H1 (cell line): Measurements from ENCODE around the gene RBM17. TPM values are rescaled to one million over a fixed set of nuclear protein-coding genes. Genes with fewer than 3 reads are reported as not detected.

Source experiments
- CTCF ChIA-PET: fragments of 300-600 bp; sonication (Branson Sonifier 250); formaldehyde crosslinking; loops from one replicate; lab custom pipeline; 2021; ENCODE audit not compliant: partially characterized antibody; lab: Charles Lee
- POLR2A ChIA-PET: fragments of 300-600 bp; sonication (Branson Sonifier 250); formaldehyde crosslinking; loops from one replicate; lab custom pipeline; 2021; ENCODE audit warnings: inconsistent platforms; ENCODE audit not compliant: partially characterized antibody; lab: Charles Lee
- DNase-seq, 2 experiments: peaks; one replicate each; pipeline versions ENCODE4 v3.0.0 to v3.0.0-alpha.2; 2010 to 2022; ENCODE audit warnings: low spot score in 2 of 2, low read depth in 1 of 2, mixed read lengths in 1 of 2
- FAIRE-seq: peaks from 2 replicates; lab custom pipeline; 2011; peaks lifted over from hg19 to GRCh38; lab: Jason Lieb, UNC
- H2AFZ ChIP-seq: 2 replicates; pipeline ENCODE4 v1.8.1; 2012; ENCODE audit warnings: low read length, inconsistent platforms
- H2AK5ac ChIP-seq: 2 replicates; pipeline ENCODE4 v1.6.1; 2013; ENCODE audit warnings: low read depth, low read length
- H2BK120ac ChIP-seq: replicated peaks from 2 replicates; pipeline ENCODE3; 2013; ENCODE audit warnings: low read depth, low read length, inconsistent platforms
- H2BK12ac ChIP-seq: 2 replicates; pipeline ENCODE4 v1.6.1; 2013; ENCODE audit warnings: low read depth, low read length
- H2BK15ac ChIP-seq: 2 replicates; pipeline ENCODE4 v1.6.1; 2013; ENCODE audit warnings: low read length
- H2BK20ac ChIP-seq: 2 replicates; pipeline ENCODE4 v1.6.1; 2013; ENCODE audit warnings: low read length
- H2BK5ac ChIP-seq: 2 replicates; pipeline ENCODE4 v1.6.1; 2013; ENCODE audit warnings: low read depth, low read length
- H3K14ac ChIP-seq: 2 replicates; pipeline ENCODE4 v1.6.1; 2013; ENCODE audit warnings: inconsistent platforms; ENCODE audit not compliant: insufficient read length
- H3K18ac ChIP-seq: 2 replicates; pipeline ENCODE4 v1.6.1; 2013; ENCODE audit warnings: low read length; ENCODE audit errors: extremely low read depth
- H3K23ac ChIP-seq: 2 replicates; pipeline ENCODE4 v1.6.1; 2013; ENCODE audit warnings: inconsistent platforms; ENCODE audit not compliant: insufficient read length
- H3K23me2 ChIP-seq: 2 replicates; pipeline ENCODE4 v1.6.1; 2013; ENCODE audit warnings: low read depth, low read length
- H3K27ac ChIP-seq: 2 replicates; pipeline ENCODE4 v1.6.1; 2011; ENCODE audit warnings: low read depth, low read length, inconsistent platforms
- H3K27me3 ChIP-seq, 4 experiments: replicated peaks in 1 of 4; 1 replicate in 1 of 4; 2 replicates in 3 of 4; pipeline versions ENCODE4 v1.6.1 to v1.8.1; 2011 to 2013; ENCODE audit warnings: low read length in 3 of 4, mild to moderate bottlenecking in 3 of 4, inconsistent platforms in 2 of 4, mixed read lengths in 2 of 4, moderate library complexity in 1 of 4; ENCODE audit not compliant: control insufficient read depth in 3 of 4, insufficient read depth in 3 of 4; ENCODE audit errors: extremely low read depth in 1 of 4
- H3K36me3 ChIP-seq, 4 experiments: 2 replicates each; pipeline versions ENCODE4 v1.6.1 to v1.8.1; 2011 to 2013; ENCODE audit warnings: mild to moderate bottlenecking in 4 of 4, low read length in 3 of 4, moderate library complexity in 2 of 4, control low read depth in 1 of 4, inconsistent platforms in 1 of 4; ENCODE audit not compliant: insufficient read depth in 4 of 4, control insufficient read depth in 2 of 4
- H3K4ac ChIP-seq: replicated peaks from 2 replicates; pipeline ENCODE3; 2013; ENCODE audit warnings: low read length, low read depth, mixed read lengths, inconsistent platforms; ENCODE audit not compliant: insufficient read length
- H3K4me1 ChIP-seq, 4 experiments: replicated peaks in 1 of 4; 1 replicate in 1 of 4; 2 replicates in 3 of 4; pipeline versions ENCODE4 v1.6.1 to v1.8.1; 2011 to 2013; ENCODE audit warnings: low read length in 3 of 4, inconsistent platforms in 2 of 4, mixed read lengths in 1 of 4; ENCODE audit not compliant: insufficient read depth in 4 of 4, control insufficient read depth in 3 of 4
- H3K4me2 ChIP-seq, 2 experiments: 2 replicates each; pipeline versions ENCODE4 v1.6.1 to v1.8.1; 2011 to 2013; ENCODE audit warnings: low read depth in 2 of 2, low read length in 2 of 2, control low read depth in 1 of 2, inconsistent platforms in 1 of 2, mild to moderate bottlenecking in 1 of 2; ENCODE audit not compliant: insufficient read depth in 1 of 2
- H3K4me3 ChIP-seq, 4 experiments: fragments of 200-600, 300-600 bp in 1 of 4; sonication (generic), shearing (Covaris generic), sonication (Bioruptor Twin) in 1 of 4; 2 replicates each; pipeline versions ENCODE4 v1.5.1 to v1.8.1; 2011 to 2016; ENCODE audit warnings: low read length in 4 of 4, low read depth in 3 of 4, control low read depth in 2 of 4, inconsistent platforms in 2 of 4, mild to moderate bottlenecking in 2 of 4, mixed read lengths in 1 of 4, moderate library complexity in 1 of 4; ENCODE audit not compliant: insufficient read depth in 2 of 4; ENCODE audit errors: extremely low read depth in 1 of 4
- H3K56ac ChIP-seq: replicated peaks from 2 replicates; pipeline ENCODE3; 2013; ENCODE audit warnings: low read depth, mild to moderate bottlenecking, mixed read lengths, low read length, inconsistent platforms; ENCODE audit not compliant: insufficient read length
- H3K79me1 ChIP-seq: 2 replicates; pipeline ENCODE4 v1.6.1; 2013; ENCODE audit warnings: low read depth, low read length, control low read depth
- H3K79me2 ChIP-seq, 2 experiments: 2 replicates each; pipeline versions ENCODE4 v1.6.1 to v1.8.1; 2012 to 2013; ENCODE audit warnings: low read length in 2 of 2, mild to moderate bottlenecking in 2 of 2, inconsistent platforms in 1 of 2; ENCODE audit not compliant: insufficient read depth in 2 of 2, control insufficient read depth in 1 of 2
- H3K9ac ChIP-seq, 4 experiments: replicated peaks in 1 of 4; 1 replicate in 1 of 4; 2 replicates in 3 of 4; pipeline versions ENCODE4 v1.6.1 to v1.8.1; 2011 to 2013; ENCODE audit warnings: low read depth in 3 of 4, low read length in 3 of 4, control low read depth in 2 of 4, mild to moderate bottlenecking in 2 of 4, moderate library complexity in 2 of 4, inconsistent platforms in 1 of 4; ENCODE audit errors: extremely low read depth in 1 of 4
- H3K9me3 ChIP-seq, 2 experiments: 2 replicates each; pipeline versions ENCODE4 v1.6.1 to v1.8.1; 2012 to 2013; ENCODE audit warnings: mild to moderate bottlenecking in 2 of 2, moderate library complexity in 2 of 2, control low read depth in 1 of 2, inconsistent platforms in 1 of 2, low read depth in 1 of 2, low read length in 1 of 2, mixed read lengths in 1 of 2; ENCODE audit not compliant: insufficient read depth in 2 of 2
- H4K20me1 ChIP-seq, 2 experiments: replicated peaks in 1 of 2; 2 replicates each; pipeline versions ENCODE3 to v1.8.1; 2011 to 2013; ENCODE audit warnings: inconsistent platforms in 2 of 2, low read length in 2 of 2, mild to moderate bottlenecking in 1 of 2; ENCODE audit not compliant: insufficient read depth in 2 of 2, control insufficient read depth in 1 of 2
- H4K5ac ChIP-seq: 2 replicates; pipeline ENCODE4 v1.6.1; 2013; ENCODE audit warnings: low read length, low read depth, mixed read lengths, inconsistent platforms; ENCODE audit not compliant: insufficient read length
- H4K8ac ChIP-seq: 2 replicates; pipeline ENCODE4 v1.8.0; 2013; ENCODE audit warnings: mild to moderate bottlenecking, moderate library complexity, low read length, inconsistent platforms; ENCODE audit not compliant: insufficient read depth; ENCODE audit errors: extremely low read depth
- H4K91ac ChIP-seq: replicated peaks from 2 replicates; pipeline ENCODE3; 2013; ENCODE audit warnings: low read length, mixed read lengths, inconsistent platforms; ENCODE audit not compliant: insufficient read length
- CEBPB ChIP-seq: IDR thresholded peaks from 2 replicates; pipeline ENCODE4 v1.6.1; 2012; ENCODE audit warnings: low read depth, low read length
- CHD1 ChIP-seq: IDR thresholded peaks from 2 replicates; pipeline ENCODE4 v1.6.1; 2012; ENCODE audit warnings: low read depth, low read length, improper control_type of control experiment
- CREB1 ChIP-seq: IDR thresholded peaks from 2 replicates; pipeline ENCODE4 v1.6.1; 2012; ENCODE audit warnings: inconsistent platforms
- EP300 ChIP-seq, 2 experiments: IDR thresholded peaks; 1 replicate in 1 of 2; 2 replicates in 1 of 2; pipeline ENCODE4 v1.6.1; 2011 to 2012; ENCODE audit warnings: low read depth in 2 of 2, low read length in 2 of 2, mild to moderate bottlenecking in 2 of 2, borderline replicate concordance in 1 of 2, inconsistent platforms in 1 of 2, moderate library complexity in 1 of 2
- HDAC2 ChIP-seq, 2 experiments: fragments of 300-600 bp in 1 of 2; sonication (generic) in 1 of 2; IDR thresholded peaks; 2 replicates each; pipeline ENCODE4 v1.6.1; 2011 to 2012; ENCODE audit warnings: low read depth in 2 of 2, low read length in 2 of 2, mild to moderate bottlenecking in 2 of 2, moderate library complexity in 2 of 2, borderline replicate concordance in 1 of 2, inconsistent platforms in 1 of 2
- JUND ChIP-seq: IDR thresholded peaks from 2 replicates; pipeline ENCODE4 v1.6.1; 2011; ENCODE audit warnings: mild to moderate bottlenecking, improper control_type of control experiment, low read length
- PHF8 ChIP-seq: fragments of 200-600 bp; sonication (generic); conservative IDR thresholded peaks from 2 replicates; pipeline ENCODE4 v1.7.1; 2012; ENCODE audit warnings: low read depth, mild to moderate bottlenecking, inconsistent platforms, low read length, moderate library complexity
- POU5F1 ChIP-seq: IDR thresholded peaks from 2 replicates; pipeline ENCODE4 v1.6.1; 2011; ENCODE audit warnings: low read depth, mild to moderate bottlenecking, low read length, moderate library complexity
- RAD21 ChIP-seq, 2 experiments: IDR thresholded peaks in 1 of 2; conservative IDR thresholded peaks in 1 of 2; 2 replicates each; pipeline ENCODE4 v1.6.1; 2011; ENCODE audit warnings: low read depth in 2 of 2, low read length in 2 of 2, improper control_type of control experiment in 1 of 2, inconsistent platforms in 1 of 2, mild to moderate bottlenecking in 1 of 2, moderate library complexity in 1 of 2
- SP1 ChIP-seq: IDR thresholded peaks from 2 replicates; pipeline ENCODE4 v1.6.1; 2011; ENCODE audit warnings: low read depth, low read length
- SP4 ChIP-seq: IDR thresholded peaks from 2 replicates; pipeline ENCODE4 v1.6.1; 2012; ENCODE audit warnings: low read length, inconsistent platforms
- SRF ChIP-seq: IDR thresholded peaks from 2 replicates; pipeline ENCODE4 v1.6.1; 2011; ENCODE audit warnings: mild to moderate bottlenecking, low read depth, low read length, moderate library complexity
- TAF1 ChIP-seq: IDR thresholded peaks from 2 replicates; pipeline ENCODE4 v1.6.1; 2011; ENCODE audit warnings: mild to moderate bottlenecking, low read depth, low read length
- TAF7 ChIP-seq: optimal IDR thresholded peaks from 2 replicates; pipeline ENCODE3; 2011; ENCODE audit warnings: low read depth, mild to moderate bottlenecking, inconsistent platforms, low read length, moderate library complexity, borderline replicate concordance
- WGBS, 2 experiments: shearing (Covaris generic) in 1 of 2; methylation state at CpG; one replicate each; pipeline versions ENCODE4 v1.1.6 to v1.1.7; 2013 to 2015; ENCODE audit warnings: low lambda C conversion rate in 2 of 2, mixed read lengths in 2 of 2, inconsistent platforms in 1 of 2, low coverage in 1 of 2, missing lambda C conversion rate in 1 of 2; ENCODE audit not compliant: insufficient replicate concordance in 2 of 2, insufficient coverage in 1 of 2, insufficient read length in 1 of 2; ENCODE audit errors: extremely low coverage in 1 of 2, missing lambda C conversion rate in 1 of 2; 5-methylcytosine and 5-hydroxymethylcytosine counted together
- polyA plus RNA-seq, 7 experiments: library from polyadenylated mRNA; depleted of rRNA in 3 of 7; stranded (reverse) in 5 of 7; unstranded in 2 of 7; fragments of >200 nt in 5 of 7; fragments of 200-250 nt in 2 of 7; gene quantifications; 1 replicate in 5 of 7; 2 replicates in 1 of 7; 4 replicates in 1 of 7; pipeline versions ENCODE4 v1.2.1 to v1.2.3, GENCODE V29; 2011 to 2013; ENCODE audit warnings: missing spikeins in 2 of 7, mixed read lengths in 2 of 7
- total RNA-seq: library from RNA; stranded (reverse); fragmentation: NEBNext Ultra II Directional; extraction: Animal tissue kit (Norgen Biotek cat#: 25700); gene quantifications from 2 replicates; pipeline ENCODE4 v1.2.1, GENCODE V29; 2021

RBM17 gene
- total and polyA plus RNA-seq, 2 of the 8 experiments (the other 6 are each of a cell fraction or from before 2014, with no cell fraction given), result 15.7 to 128 TPM

DNA sequence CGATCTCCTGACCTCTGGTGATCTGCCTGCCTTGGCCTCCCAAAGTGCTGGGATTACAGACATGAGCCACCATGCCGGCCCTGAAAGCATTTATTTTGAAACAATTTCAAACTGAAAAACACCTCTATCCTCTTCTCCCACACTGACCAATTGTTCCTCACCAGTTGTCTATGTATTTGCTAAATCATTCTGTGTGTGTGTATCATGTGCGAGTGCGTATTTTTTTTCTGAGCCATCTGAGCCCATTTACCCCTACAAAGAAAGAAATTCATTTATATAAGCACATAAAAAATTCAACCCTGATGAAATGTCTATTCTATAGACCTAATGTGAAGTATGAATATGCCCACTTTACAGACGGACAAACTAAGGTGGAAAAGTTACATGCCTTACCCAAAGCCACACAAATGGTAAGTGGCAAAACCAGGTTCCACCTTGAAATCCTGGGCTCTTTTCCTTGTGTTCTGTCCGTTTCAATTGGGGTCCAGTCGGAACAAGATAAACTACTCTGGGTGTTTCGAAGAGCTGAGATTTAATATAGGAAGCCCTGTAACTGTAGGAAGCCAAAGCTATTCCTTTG lies 46.8 kb downstream of the RBM17 start:
- H3K56ac ChIP-seq, result no peak overlapping the region
- 0 out of 7 replicates have a peak, but pooled peaks cover 0 to 2% (median 0%) of the 10 kb centered on the region in 4 experiments for H3K27me3 ChIP-seq
- H3K18ac ChIP-seq, result no peak overlapping the region
- no peaks in the 10 kb centered on the region for H3K23me2 ChIP-seq
- no peak overlapping the region for H2BK5ac ChIP-seq
- WGBS, 2 experiments, result 84% methylated on average over 8 of the region's 8 CpGs; no CpG with 5 or more reads in 1 of the 2 experiments
- no peak overlapping the region for H3K4ac ChIP-seq
- no peak overlapping the region for H2BK15ac ChIP-seq
- H2AFZ ChIP-seq, result no peak overlapping the region
- no peak overlapping the region for H4K8ac ChIP-seq
- no peak overlapping the region for H3K14ac ChIP-seq
- H3K27ac ChIP-seq, result no peak overlapping the region
- H3K4me1 ChIP-seq, result peaks cover 2 to 17% (median 5%) of the 10 kb centered on the region in 4 experiments
- FAIRE-seq (no peak), DNase-seq (no peak)
- H3K36me3 ChIP-seq, result no peaks in the 10 kb centered on the region
- H3K9ac ChIP-seq, result no peak overlapping the region
- no peaks in the 10 kb centered on the region for H3K9me3 ChIP-seq
- no peak overlapping the region for H2BK12ac ChIP-seq
- no peaks in the 10 kb centered on the region for H3K79me2 ChIP-seq
- H3K23ac ChIP-seq, result no peak overlapping the region
- H3K4me3 ChIP-seq, result no peak overlapping the region
- no peak overlapping the region for H2AK5ac ChIP-seq
- TF ChIP-seq CREB1, result no peak
- no peak for TF ChIP-seq SP1
- TF ChIP-seq RAD21 (IDR thresholded peaks at IDR 0.05 in 1 of 2, conservative IDR thresholded peaks at IDR 0.05 in 1 of 2; ENCODE audit: low read depth in 2 of 2, low read length in 2 of 2), result no peak
- TF ChIP-seq POU5F1, result no peak
- TF ChIP-seq CEBPB, result no peak
- TF ChIP-seq PHF8, result no peak
- no peak for TF ChIP-seq JUND
- TF ChIP-seq TAF1, result no peak
- no peak for TF ChIP-seq CHD1
- TF ChIP-seq HDAC2 (IDR thresholded peaks at IDR 0.05; ENCODE audit: borderline replicate concordance in 1 of 2, low read depth in 2 of 2, low read length in 2 of 2), result no peak
- TF ChIP-seq TAF7, result no peak
- TF ChIP-seq SP4, result no peak
- no peak for TF ChIP-seq EP300 (IDR thresholded peaks at IDR 0.05; ENCODE audit: borderline replicate concordance in 1 of 2, low read depth in 2 of 2, low read length in 2 of 2)
- TF ChIP-seq SRF, result no peak
- no peak overlapping the region for H3K4me2 ChIP-seq
- ChIA-PET POLR2A (interaction anchor here (1.4 to 2.1 kb wide), 5 partner anchors 9 to 67 kb away, joined by 5 to 10 read pairs (median 7); partner anchors contain the start of gene PFKFB3), CTCF (interaction anchor here (0.9 to 6.4 kb wide), 11 partner anchors 11 to 266 kb away, joined by 3 to 51 read pairs (median 4); partner anchors contain the start of gene PFKFB3)
- no peak overlapping the region for H4K5ac ChIP-seq
- no peaks in the 10 kb centered on the region for H4K20me1 ChIP-seq
- H4K91ac ChIP-seq, result no peak overlapping the region
- no peaks in the 10 kb centered on the region for H3K79me1 ChIP-seq
- H2BK20ac ChIP-seq, result no peak overlapping the region
- H2BK120ac ChIP-seq, result no peak overlapping the region
